PC-3 (cell line): ENCODE measurements around the gene ZNF839. TPM values are rescaled to one million over a fixed set of nuclear protein-coding genes. Genes with fewer than 3 reads are reported as not detected.

ENCODE experiments used
- ATAC-seq: fragments of 200-7000 bp; cut with Tn5 transposase; 2 replicates; pipeline ENCODE4 v1.9.1; 2020; ENCODE audit warnings: mild to moderate bottlenecking, moderate library complexity
- BruUV-seq: library from RNA; stranded (reverse); fragments of 400-500 nt; replicated peaks from 2 replicates; lab custom pipeline; 2021; lab: Mats Ljungman, UMichigan
- CTCF ChIA-PET: fragments of 300-600 bp; sonication (Branson Sonifier 250); formaldehyde crosslinking; loops from one replicate; lab custom pipeline; 2022; ENCODE audit warnings: antibody characterized with exemption; lab: Charles Lee
- POLR2A ChIA-PET: fragments of 300-600 bp; sonication (Branson Sonifier 250); formaldehyde crosslinking; loops from one replicate; lab custom pipeline; 2022; ENCODE audit warnings: antibody characterized with exemption; ENCODE audit not compliant: unreplicated experiment; lab: Charles Lee
- DNase-seq: peaks from one replicate; pipeline ENCODE4 v3.0.0-alpha.2; 2015
- H2AFZ ChIP-seq: fragments of 300-600 bp; sonication (generic); 2 replicates; pipeline ENCODE4 v1.6.0; 2016; ENCODE audit warnings: antibody characterized with exemption, low read length
- H3F3A ChIP-seq: fragments of 300-600 bp; sonication (generic); one replicate; pipeline ENCODE4 v1.6.0; 2017; ENCODE audit warnings: antibody characterized with exemption, low read length, control low read depth, mild to moderate bottlenecking; ENCODE audit not compliant: unreplicated experiment
- H3K27ac ChIP-seq: fragments of 300-600 bp; sonication (generic); 2 replicates; pipeline ENCODE4 v1.5.1; 2016; ENCODE audit warnings: mild to moderate bottlenecking, low read length
- H3K27me3 ChIP-seq: fragments of 300-600 bp; sonication (generic); 2 replicates; pipeline ENCODE4 v1.6.1; 2016; ENCODE audit warnings: low read length, mixed read lengths
- H3K36me3 ChIP-seq: fragments of 300-600 bp; sonication (generic); 2 replicates; pipeline ENCODE4 v1.6.1; 2016; ENCODE audit warnings: low read depth, mixed run types, low read length, mixed read lengths
- H3K4me1 ChIP-seq: fragments of 300-600 bp; sonication (generic); 2 replicates; pipeline ENCODE4 v1.5.1; 2016; ENCODE audit warnings: low read length; ENCODE audit not compliant: insufficient read depth
- H3K4me2 ChIP-seq: fragments of 300-600 bp; sonication (generic); 2 replicates; pipeline ENCODE4 v1.6.0; 2016; ENCODE audit warnings: low read length
- H3K4me3 ChIP-seq: fragments of 300-600 bp; sonication (generic); 2 replicates; pipeline ENCODE4 v1.5.1; 2016; ENCODE audit warnings: mild to moderate bottlenecking, low read length, mixed read lengths
- H3K79me2 ChIP-seq: fragments of 300-600 bp; sonication (generic); 2 replicates; pipeline ENCODE4 v1.6.1; 2017; ENCODE audit warnings: low read length, mixed read lengths
- H3K9ac ChIP-seq: fragments of 300-600 bp; sonication (generic); 2 replicates; pipeline ENCODE4 v1.6.0; 2016; ENCODE audit warnings: mild to moderate bottlenecking, low read length
- H3K9me2 ChIP-seq: fragments of 300-600 bp; sonication (generic); replicated peaks from 2 replicates; pipeline ENCODE4 v1.6.1; 2016; ENCODE audit warnings: mixed run types, low read length, mixed read lengths
- H3K9me3 ChIP-seq: fragments of 300-600 bp; sonication (generic); 2 replicates; pipeline ENCODE4 v1.6.1; 2016; ENCODE audit warnings: low read length, mixed read lengths
- H4K20me1 ChIP-seq: fragments of 300-600 bp; sonication (generic); 2 replicates; pipeline ENCODE4 v1.6.1; 2016; ENCODE audit warnings: low read length, mixed read lengths
- CTCF ChIP-seq: fragments of 300-600 bp; sonication (generic); conservative IDR thresholded peaks from 2 replicates; pipeline ENCODE4 v1.5.1; 2017; ENCODE audit warnings: antibody characterized with exemption, low read depth, mild to moderate bottlenecking, low read length
- EZH2 ChIP-seq: fragments of 300-600 bp; sonication (generic); IDR thresholded peaks from one replicate; pipeline ENCODE4 v1.6.1; 2017; ENCODE audit warnings: antibody characterized with exemption, mild to moderate bottlenecking, low read length; ENCODE audit not compliant: unreplicated experiment
- EZH2phosphoT487 ChIP-seq: fragments of 300-600 bp; sonication (generic); IDR thresholded peaks from 2 replicates; pipeline ENCODE4 v1.6.1; 2018; ENCODE audit warnings: mild to moderate bottlenecking, antibody characterized with exemption, low read length, borderline replicate concordance
- intact Hi-C: fragments of 100-400 bp; cut with micrococcal nuclease; formaldehyde crosslinking; loops from 2 replicates; pipeline ENCODE4 v1.9.0; 2023
- total RNA-seq: library from RNA; depleted of rRNA; stranded (reverse); fragments of >200 nt; gene quantifications from 2 replicates; pipeline ENCODE4 v1.2.3, GENCODE V29; 2014

ZNF839 gene
- total RNA-seq, 1 experiment from 2014 or later = 13.2 TPM

DNA sequence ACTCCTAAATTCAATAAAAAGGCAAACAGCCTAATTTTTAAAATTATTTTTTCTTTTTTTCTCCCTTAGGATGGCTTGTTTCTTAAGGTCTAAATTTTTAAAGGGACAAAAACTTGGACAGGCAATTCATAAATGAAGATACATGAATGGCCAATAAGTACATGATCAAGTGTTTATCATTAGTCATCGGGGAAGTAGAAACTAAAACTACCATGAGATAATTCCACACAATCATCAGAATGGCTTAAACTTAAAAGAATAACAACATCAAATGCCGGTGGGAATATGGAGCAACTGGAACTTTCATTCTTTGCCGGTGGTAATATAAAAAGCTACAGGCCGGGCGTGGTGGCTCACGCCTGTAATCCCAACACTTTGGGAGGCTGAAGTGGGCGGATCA, 43.7 kb upstream of the ZNF839 start:
- ChIA-PET CTCF (no interaction called here), POLR2A (no interaction called here)
- Histone ChIP-seq H3K36me3 (peaks cover 40% of the 10 kb centered on the region), H3K4me3 (no peak overlapping the region), H3K9ac (peak overlapping the region; percentile 9; the same call in 1 of the 2 replicates), H2AFZ (no peak overlapping the region), H3K9me2 (no peaks in the 10 kb centered on the region), H3K4me1 (peaks cover 57% of the 10 kb centered on the region), H3K27me3 (no peaks in the 10 kb centered on the region), H4K20me1 (no peaks in the 10 kb centered on the region), H3F3A (peaks cover 13% of the 10 kb centered on the region), H3K9me3 (no peaks in the 10 kb centered on the region), H3K79me2 (peaks cover 75% of the 10 kb centered on the region), H3K27ac (peak overlapping the region; percentile 55), H3K4me2 (no peak overlapping the region)
- intact Hi-C loops = no loop called here
- no TSS peak for BruUV-seq
- TF ChIP-seq CTCF = no peak
- TF ChIP-seq EZH2 = no peak
- TF ChIP-seq EZH2phosphoT487 = no peak
- DNase-seq = peak; percentile 48
- no peak for ATAC-seq

DNA sequence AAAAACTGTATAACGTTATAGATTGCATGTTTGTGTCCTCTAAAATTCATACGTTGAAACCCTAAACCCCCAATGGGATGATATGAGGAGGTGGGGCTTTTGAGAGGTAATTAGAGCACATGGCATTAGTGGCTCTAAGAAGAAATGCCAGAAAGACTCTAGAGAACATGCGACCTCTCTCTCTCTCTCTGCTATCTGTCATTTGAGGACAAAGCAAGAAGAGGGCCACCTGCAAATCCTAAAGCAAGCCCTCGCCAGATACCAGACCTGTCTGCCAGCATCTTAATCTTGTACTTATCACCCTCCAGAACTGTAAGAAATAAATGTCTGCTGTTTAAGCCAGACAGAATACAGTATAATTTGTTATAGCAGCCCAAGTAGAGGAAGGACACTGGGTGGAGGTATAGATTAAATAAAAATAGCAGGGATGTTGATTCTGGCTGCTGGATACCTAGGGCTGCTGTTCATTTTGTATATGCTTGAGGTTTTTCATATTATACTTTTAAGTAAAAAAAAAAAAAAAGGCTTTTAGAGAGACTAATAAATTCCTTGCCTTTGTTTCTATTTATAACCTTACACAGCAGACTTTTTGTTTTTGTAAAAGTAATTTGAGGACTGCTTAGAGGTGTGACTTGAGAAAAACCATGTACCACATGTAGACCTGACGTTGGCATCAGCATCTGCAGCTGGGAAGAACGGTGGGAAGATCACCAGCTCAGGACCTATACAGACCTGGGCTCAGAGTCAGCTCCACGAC, 41.5 kb upstream of the ZNF839 start:
- Histone ChIP-seq H3K9me3 (no peaks in the 10 kb centered on the region), H3K27ac (peak overlapping the region; percentile 99), H3K79me2 (peaks cover 69% of the 10 kb centered on the region), H3K27me3 (no peaks in the 10 kb centered on the region), H4K20me1 (no peaks in the 10 kb centered on the region), H3K36me3 (peaks cover 54% of the 10 kb centered on the region), H3K4me2 (no peak overlapping the region; the same call in 1 of the 2 replicates), H3K9ac (peak overlapping the region; percentile 93), H3K4me3 (no peak overlapping the region), H3K9me2 (no peaks in the 10 kb centered on the region), H2AFZ (no peak overlapping the region), H3F3A (peaks cover 22% of the 10 kb centered on the region), H3K4me1 (peaks cover 61% of the 10 kb centered on the region)
- ChIA-PET CTCF (no interaction called here), POLR2A (no interaction called here)
- BruUV-seq = no TSS peak
- intact Hi-C loops = no loop called here
- no peak for DNase-seq
- TF ChIP-seq EZH2 (no peak), EZH2phosphoT487 (no peak), CTCF (no peak)
- no peak for ATAC-seq

DNA sequence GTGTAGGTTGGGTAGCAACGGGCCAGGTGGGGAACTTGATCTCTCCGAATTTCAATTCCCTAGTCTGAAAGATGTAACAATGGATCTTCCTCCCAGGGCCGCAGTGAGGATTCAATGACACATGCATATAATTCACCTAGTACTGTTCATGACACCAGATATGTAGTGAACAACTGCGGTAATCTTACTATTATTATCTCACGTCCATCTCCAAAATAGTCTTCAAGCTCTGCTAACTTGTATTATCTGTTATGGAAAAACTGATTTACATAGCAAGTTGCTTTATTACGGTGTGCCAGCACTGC, 41.0 kb upstream of the ZNF839 start:
- CTCF ChIA-PET = no interaction called here
- H3K4me3 ChIP-seq = no peak overlapping the region
- peaks cover 26% of the 10 kb centered on the region for H3F3A ChIP-seq
- H3K4me1 ChIP-seq = peaks cover 66% of the 10 kb centered on the region
- H3K4me2 ChIP-seq = peak overlapping the region; percentile 61
- TF ChIP-seq CTCF (no peak), EZH2phosphoT487 (no peak), EZH2 (no peak)
- peaks cover 54% of the 10 kb centered on the region for H3K36me3 ChIP-seq
- no peaks in the 10 kb centered on the region for H4K20me1 ChIP-seq
- H3K9me2 ChIP-seq = no peaks in the 10 kb centered on the region
- peaks cover 70% of the 10 kb centered on the region for H3K79me2 ChIP-seq
- peak overlapping the region; percentile 99 for H3K27ac ChIP-seq
- H3K27me3 ChIP-seq = no peaks in the 10 kb centered on the region
- no peak overlapping the region for H2AFZ ChIP-seq
- no peaks in the 10 kb centered on the region for H3K9me3 ChIP-seq
- POLR2A ChIA-PET = no interaction called here
- BruUV-seq = no TSS peak
- peak overlapping the region; percentile 93 for H3K9ac ChIP-seq
- no peak for DNase-seq
- no peak for ATAC-seq
- intact Hi-C loops = no loop called here
